ENCODE results near the gene EPN2.
A peak's percentile ranks its signal among the peaks of the same experiment; 100 is the strongest.

EPN2 gene

GRCh38 chr17:19263641-19264051 is 26.5 kb downstream of the EPN2 start:
- peak; percentile 72 for DNase-seq (ENCODE audit: low read depth)
- no peak overlapping the region for H3K4me3 ChIP-seq (ENCODE audit: low read length)
- TF ChIP-seq CTCF (conservative IDR thresholded peaks at IDR 0.05; ENCODE audit: low read length), result no peak

- TF ChIP-seq CTCF (conservative IDR thresholded peaks at IDR 0.05; ENCODE audit: low read length), result no peak
- no peak for DNase-seq (ENCODE audit: low read depth)
- no peak overlapping the region for H3K4me3 ChIP-seq (ENCODE audit: low read length)
Observed at GRCh38 chr17:19264268-19264667, 27.1 kb downstream of the EPN2 start.

GRCh38 chr17:19264681-19265080 is 27.5 kb downstream of the EPN2 start:
- DNase-seq (ENCODE audit: low read depth), result no peak
- no peak for TF ChIP-seq CTCF (conservative IDR thresholded peaks at IDR 0.05; ENCODE audit: low read length)

DNA sequence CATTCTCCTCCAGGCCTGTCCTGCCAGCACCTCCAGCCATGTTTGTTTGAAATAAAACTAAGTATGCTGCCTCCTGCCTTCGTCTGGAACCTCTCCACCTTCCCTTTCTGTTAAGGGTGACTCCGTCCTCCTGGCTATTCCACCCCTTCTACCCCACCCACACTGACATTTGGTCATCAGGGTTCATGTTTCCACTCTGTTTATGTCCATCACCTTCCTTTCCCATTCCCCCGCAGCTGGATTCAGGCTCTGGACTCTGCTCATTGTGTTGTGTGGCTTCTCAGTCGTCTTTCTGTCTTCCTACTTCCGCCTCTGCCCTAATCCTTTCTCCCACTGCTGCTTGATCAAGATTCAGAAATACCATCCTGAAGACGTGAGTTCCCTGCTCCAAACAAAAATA is 28.6 kb downstream of the EPN2 start:
- TF ChIP-seq CTCF (conservative IDR thresholded peaks at IDR 0.05; ENCODE audit: low read length), result no peak
- no peak overlapping the region for H3K4me3 ChIP-seq (ENCODE audit: low read length)
- no peak for DNase-seq (ENCODE audit: low read depth)

More at GRCh38 chr17:19264681-19265080, 27.5 kb downstream of the EPN2 start:
- no peak overlapping the region for H3K4me3 ChIP-seq (ENCODE audit: low read length)

GRCh38 chr17:19268611-19269010 is 31.4 kb downstream of the EPN2 start:
- TF ChIP-seq CTCF (conservative IDR thresholded peaks at IDR 0.05; ENCODE audit: low read length), result no peak
- no peak overlapping the region for H3K4me3 ChIP-seq (ENCODE audit: low read length)
- no peak for DNase-seq (ENCODE audit: low read depth)

- DNase-seq (ENCODE audit: low read depth), result no peak
- no peak overlapping the region for H3K4me3 ChIP-seq (ENCODE audit: low read length)
- TF ChIP-seq CTCF (conservative IDR thresholded peaks at IDR 0.05; ENCODE audit: low read length), result no peak
Observed at GRCh38 chr17:19269106-19269505, 31.9 kb downstream of the EPN2 start.

DNA sequence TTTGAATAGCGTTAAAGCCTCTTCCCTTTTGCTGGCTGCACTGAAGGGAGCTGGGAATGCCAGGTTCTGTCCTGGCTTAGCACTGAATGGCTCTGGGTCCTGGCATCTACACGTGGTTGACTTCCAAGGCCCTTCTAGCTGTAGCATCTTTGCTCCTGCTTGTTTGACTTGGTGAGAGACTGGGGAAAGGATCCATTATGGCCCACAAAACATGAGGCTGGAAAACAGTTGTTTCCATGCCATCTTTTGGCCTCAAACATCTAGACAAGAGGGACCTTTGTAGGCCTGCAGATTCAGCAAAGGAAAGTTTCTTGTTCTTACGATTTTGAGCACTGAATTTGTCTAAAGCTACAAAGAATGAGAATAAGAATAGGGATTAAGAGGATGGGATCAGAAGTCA is 32.5 kb downstream of the EPN2 start:
- TF ChIP-seq CTCF (conservative IDR thresholded peaks at IDR 0.05; ENCODE audit: low read length), result no peak
- no peak overlapping the region for H3K4me3 ChIP-seq (ENCODE audit: low read length)
- DNase-seq (ENCODE audit: low read depth), result no peak
